Measurements from ENCODE around the gene KHK. TPM values are rescaled to one million over a fixed set of nuclear protein-coding genes. Genes with fewer than 3 reads are reported as not detected.

The KHK gene
- 0.89 and 3.5 TPM in 2 replicates for total RNA-seq

DNA sequence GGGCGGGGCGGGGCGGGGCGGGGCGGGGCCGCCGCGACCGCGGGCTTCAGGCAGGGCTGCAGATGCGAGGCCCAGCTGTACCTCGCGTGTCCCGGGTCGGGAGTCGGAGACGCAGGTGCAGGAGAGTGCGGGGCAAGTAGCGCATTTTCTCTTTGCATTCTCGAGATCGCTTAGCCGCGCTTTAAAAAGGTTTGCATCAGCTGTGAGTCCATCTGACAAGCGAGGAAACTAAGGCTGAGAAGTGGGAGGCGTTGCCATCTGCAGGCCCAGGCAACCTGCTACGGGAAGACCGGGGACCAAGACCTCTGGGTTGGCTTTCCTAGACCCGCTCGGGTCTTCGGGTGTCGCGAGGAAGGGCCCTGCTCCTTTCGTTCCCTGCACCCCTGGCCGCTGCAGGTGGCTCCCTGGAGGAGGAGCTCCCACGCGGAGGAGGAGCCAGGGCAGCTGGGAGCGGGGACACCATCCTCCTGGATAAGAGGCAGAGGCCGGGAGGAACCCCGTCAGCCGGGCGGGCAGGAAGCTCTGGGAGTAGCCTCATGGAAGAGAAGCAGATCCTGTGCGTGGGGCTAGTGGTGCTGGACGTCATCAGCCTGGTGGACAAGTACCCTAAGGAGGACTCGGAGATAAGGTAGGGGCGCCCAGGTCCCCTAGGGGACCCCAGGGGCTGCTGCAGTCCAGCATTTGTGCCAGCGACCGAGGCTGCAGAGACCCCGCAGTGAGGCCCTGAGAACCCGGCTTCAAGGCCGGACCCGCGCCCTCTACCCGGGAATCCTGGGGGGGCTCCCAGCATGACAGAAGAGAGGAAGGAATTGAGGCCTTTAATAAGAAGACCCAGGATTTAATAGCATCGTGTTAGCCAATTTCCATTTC is at the start of gene KHK:
Gene KHK, plus strand, starts transcription at position 49 of the 870 bp plus-strand sequence. Its CDS starts 488 bp downstream, at position 537.

DNA sequence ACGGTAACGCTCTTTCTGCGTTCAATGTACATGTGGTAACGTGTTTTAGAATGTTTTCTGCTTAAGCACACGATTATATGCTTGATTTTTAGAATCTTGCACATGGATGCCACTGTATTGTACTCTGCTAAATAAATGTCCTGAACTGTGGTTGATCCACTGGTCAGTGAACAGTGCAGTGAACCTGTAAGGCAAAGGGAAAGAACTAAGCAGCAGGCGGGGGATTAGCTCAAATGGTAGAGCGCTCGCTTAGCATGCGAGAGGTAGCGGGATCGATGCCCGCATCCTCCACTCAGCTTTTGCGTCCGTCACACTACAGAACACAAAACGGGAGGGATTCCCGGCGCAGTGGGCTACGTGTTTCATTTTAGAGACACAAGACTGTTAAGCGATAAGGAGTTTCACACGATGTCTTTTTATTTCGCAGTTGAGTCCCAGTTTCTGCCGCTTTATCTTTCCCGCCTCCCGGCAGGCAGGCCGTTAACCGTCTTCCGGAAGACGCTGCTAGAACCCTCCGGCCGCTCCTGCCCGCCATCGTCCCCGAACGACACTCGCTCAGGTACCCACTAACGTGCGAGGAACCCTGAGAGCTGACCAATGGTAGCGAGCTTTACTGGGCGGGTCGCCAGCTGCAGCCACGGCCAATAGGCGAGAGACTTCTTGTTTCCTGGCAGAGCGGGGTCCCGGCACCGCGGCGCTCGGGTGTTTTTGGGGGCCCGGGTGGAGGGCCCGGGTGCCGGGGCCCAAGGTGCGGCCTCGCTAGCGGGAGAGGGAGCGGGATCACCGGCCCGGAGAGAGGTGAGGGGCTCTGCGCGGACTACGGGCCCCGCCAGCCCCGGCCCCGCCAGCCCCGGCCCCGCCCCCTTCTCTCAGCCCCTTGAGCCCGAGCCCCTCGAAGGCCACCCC is 35.3 kb upstream of the KHK start, which contains the start of gene AGBL5:
Gene AGBL5, plus strand, starts transcription at position 673 of the 906 bp plus-strand sequence. CDS start 1,291 bp downstream, outside the sequence.

DNA sequence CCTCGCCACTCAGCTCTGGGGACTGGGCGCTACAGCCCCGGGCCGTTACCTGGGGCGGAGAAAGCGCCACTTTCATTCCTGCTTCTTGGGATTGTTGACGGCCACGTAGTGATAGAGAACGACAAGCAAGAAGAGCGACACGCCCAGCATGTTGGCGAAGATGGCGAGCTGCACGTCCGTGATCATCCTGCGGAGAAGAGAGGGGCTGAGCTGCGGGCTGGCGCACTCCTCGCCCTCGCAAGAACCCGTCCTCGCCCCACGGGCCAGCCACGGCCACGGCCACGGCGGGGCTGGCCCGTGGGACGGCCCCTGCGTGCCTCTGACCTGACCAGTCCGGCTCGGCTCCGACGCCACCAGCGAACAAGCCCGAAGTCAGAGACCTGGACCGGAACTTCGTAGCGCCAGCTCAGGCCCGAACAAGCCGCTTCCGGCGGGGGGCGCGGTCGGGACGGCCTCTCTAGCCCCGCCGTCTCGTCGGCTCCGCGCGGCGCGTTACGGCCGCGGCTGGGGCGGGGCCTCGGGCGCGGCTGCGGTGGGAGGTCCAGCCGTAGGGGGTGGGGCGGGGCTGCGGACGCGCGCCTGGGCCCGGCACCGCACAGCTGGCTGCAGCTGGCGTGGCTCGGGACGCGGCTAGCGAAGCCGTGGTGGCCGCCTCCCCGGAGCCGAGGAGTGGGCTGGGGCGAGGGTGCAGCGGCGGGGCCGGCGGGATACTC is 15.1 kb upstream of the KHK start, which contains the start of gene OST4:
Gene OST4, minus strand, starts transcription at position 378 of the 713 bp plus-strand sequence.

DNA sequence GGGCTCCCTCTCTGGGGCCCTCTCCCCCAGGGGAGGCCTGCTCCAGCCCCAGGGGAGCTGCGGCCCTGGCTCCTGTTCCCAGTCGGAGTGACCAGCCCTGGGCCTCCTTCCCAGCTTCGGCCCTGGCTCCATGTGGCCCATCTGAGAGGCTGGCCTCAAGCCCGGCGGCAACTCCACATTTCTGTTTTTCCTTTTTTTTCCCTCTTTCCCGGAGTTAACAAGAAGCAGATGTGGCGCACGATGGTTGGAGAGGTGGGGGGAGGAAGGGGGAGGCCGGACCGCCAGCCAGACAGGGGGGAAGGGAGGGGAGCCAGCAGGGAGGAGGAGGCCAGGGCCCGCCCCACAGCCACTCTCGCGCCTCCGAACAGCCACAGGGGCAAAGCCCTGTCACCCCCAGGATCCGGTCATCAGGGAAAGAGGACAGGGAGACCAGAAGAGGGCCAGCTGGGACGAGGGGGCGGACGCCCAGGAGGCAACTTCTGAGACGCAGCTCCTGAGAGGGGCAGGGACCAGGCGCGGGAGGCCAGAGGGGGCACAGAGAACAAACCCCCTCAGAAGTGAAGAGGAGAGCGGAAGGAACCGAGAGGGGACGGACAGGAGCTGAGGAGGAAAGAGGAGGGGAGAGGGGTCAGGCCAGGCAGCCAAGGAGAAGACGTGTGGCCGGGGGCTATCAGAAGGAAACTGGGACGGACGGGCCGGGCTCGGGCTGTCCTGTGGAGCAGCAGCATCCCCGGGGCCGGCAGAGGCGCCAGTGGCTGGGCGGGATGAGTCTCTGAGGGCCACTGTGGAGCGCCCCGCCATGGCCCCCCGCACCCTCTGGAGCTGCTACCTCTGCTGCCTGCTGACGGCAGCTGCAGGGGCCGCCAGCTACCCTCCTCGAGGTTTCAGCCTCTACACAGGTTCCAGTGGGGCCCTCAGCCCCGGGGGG is 8.0 kb upstream of the KHK start, which contains the start of gene EMILIN1:
Gene EMILIN1, plus strand, starts transcription at position 349 of the 928 bp plus-strand sequence. Its CDS starts 451 bp downstream, at position 800.

DNA sequence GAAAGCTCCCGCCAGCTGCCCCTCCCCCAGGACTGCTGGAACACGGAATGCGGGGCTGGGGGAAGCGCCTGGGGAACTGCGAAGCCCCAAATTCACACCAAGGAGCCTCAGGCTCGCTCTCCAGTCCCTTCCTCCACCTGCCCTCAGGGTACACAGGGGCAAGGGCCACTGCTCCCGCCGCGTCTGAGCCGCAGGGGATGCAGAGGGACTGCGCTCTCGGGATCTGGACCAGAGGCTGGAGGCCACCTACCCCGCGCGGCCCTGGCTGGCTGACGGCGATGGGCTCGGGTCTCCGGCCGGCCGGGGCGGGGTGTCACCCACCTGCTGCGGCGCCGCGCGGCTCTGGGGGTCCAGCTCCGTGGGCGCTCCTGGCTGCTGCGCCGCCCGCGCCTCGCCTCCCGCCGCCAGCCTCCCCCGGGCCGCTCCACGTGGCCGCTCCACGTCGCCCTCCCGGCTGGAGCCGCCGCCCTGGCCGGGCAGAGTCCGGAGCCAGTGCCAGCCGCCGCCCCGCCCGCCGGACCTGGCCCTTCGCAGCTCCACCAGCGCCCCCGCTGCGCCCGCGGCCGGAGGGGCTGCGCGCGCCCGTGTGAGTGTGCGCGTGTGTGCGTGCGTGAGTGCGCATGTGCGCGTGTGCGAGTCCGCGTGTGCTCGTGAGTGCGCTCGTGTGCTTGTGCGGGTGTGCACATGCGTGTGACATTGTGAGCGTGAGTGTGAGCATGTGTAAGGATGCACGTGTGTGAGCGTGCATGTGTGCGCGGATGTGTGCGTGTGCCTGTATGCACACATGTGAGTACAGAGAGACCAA is 32.2 kb downstream of the KHK start, which contains the start of gene CGREF1:
Gene CGREF1, minus strand, starts transcription at position 604 of the 805 bp plus-strand sequence. CDS start 14,762 bp downstream, outside the sequence.

DNA sequence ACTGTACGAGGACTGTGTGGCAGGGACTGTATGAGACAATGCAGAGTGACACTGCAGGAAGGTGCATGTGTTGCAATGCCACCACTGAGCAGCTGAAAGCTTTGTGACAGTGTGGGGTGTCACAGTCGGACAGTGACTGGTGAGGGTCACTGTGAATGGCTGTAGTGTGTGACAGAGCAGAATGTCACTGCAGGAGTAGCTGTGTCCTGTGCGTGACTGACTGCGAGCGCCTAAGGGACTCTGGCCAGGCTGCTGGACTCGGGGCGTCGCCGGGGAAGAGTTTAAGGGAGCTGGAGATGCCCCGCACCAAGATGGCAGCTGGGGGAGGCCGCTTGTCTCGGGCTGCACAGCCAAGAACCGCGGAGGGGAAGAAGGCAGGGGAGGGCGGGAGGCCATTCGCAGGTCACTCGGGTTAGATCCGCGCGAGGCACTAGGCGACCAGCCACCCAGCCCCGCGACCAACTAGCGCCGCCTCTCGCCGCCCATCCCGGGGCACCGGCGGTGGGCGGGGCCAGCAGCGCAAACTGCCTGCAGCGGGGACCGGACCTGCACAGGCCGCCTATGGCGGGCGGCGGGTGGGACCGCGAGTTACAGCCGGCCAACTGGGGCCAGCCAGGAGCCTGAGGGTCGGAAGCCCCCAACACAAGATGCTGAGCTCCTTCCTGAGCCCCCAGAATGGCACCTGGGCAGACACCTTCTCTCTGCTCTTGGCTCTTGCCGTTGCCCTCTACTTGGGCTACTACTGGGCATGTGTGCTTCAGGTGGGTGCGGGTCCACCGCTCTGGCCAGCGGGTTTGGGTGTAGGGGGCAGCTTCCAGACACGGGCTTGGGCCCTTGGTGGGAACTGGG is 37.0 kb downstream of the KHK start, which contains the start of gene ABHD1:
Gene ABHD1, plus strand, starts transcription at position 514 of the 849 bp plus-strand sequence. Its CDS starts 134 bp downstream, at position 648.

DNA sequence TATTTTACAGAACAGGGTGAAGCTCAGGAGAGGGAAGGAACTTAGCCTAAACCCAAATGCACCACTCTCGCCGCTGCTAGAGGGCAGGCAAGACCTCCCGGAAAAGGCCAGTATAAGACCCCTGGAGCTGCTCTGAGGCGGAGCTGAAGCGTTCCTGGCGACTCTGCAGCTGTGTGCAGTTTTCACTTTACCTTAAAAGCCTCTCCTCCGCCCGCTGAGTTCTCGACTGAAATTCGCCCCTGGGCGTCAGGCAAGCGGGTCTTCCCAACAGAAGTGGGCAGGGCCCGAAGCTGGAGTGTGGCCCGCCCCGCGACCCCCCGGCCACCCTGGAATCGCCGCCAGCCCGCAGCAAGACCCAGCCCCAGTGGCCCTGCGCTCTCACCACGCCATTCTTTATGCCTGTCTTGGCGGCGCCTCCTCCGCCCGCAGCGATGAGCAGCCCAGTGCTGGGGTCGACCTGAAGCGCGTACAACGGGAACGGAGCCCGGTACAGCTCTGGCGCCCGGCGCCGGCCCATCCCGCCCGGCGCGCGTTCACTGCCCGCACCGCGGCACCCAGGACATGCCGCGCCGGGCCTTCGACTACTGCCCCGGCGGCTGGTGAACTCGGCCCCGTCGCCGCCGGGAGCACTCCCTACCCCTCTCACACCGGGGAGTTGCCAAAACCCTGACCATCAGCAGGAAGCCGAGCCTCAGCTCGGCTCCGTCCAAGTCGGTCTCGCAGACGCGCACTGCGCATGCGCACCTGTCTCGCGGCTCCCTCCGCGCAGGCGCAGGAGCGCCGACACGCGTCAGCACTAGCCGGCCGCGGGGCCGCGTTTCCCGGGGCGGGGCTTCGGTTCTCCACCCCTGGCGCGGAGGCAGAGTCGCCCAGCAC is 47.6 kb downstream of the KHK start, which contains the start of gene PREB:
Gene PREB, minus strand, starts transcription at position 732 of the 876 bp plus-strand sequence. Its CDS starts 215 bp downstream, at position 517.

DNA sequence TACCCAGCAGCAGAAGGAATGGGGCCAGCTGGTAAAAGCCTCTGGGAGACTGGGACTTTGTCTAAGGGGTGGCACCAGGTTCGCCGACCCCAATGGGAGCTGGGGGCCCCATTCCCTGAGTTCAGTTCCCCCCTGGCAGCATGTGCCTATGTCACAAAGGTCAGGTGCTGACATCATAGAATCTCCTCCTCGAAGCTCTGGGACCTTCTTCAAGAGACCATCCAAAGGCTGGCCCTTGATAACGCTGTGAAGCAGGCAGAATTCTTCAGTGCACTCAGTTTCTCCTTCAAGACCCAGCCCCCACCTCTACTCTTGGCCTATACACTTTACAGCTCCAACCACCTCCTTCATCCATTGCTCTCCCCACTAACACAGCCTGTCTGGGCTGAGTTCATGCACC is 52.7 kb downstream of the KHK start, which contains the start of gene PRR30:
Gene PRR30, minus strand, starts transcription at position 101 of the 400 bp plus-strand sequence. CDS start 1,081 bp downstream, outside the sequence.

DNA sequence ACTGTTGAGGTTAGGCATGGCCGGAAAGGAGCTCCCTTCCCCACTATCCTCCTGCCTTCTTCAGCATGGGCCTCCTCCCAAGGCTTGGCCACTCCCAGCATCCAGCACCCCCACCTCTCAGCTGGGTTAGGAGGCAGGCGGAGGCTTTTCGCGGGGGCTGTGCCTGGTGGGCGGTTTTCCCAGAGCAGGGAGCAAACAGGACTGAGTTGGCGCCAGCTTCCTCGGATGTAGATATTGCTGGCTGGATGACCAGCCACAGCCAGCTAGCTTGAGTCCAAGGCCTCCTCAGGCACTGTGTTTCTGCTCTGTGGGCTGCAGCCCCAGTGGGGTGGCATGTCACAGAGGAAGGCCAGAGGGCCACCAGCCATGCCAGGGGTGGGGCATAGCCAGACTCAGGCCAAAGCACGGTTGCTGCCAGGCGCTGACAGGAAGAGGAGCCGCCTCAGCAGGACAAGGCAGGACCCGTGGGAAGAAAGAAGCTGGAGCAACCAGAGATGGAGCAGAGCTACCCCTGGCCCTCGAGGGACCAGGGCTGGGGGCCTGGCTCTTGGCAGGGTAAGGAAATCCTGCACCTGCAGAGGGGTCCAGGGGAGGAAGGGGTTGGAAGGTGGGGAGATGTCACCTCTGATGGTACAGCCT is 62.3 kb downstream of the KHK start, which contains the start of gene TCF23:
Gene TCF23, plus strand, starts transcription at position 204 of the 639 bp plus-strand sequence. Its CDS starts 130 bp downstream, at position 334.

Other genes with a start within 250 kb of the KHK start
- gene DPYSL5, start 238.6 kb upstream of the KHK start, total RNA-seq = under 0.01 TPM in 1 of 2 replicates, not detected in the other
- 4.3 and 6.2 TPM in 2 replicates for gene MAPRE3, start 116.1 kb upstream of the KHK start, total RNA-seq
- gene TMEM214, start 53.8 kb upstream of the KHK start, total RNA-seq = 61.7 and 62.7 TPM in 2 replicates
- 25.9 and 31.5 TPM in 2 replicates for gene AGBL5, start 35.1 kb upstream of the KHK start, total RNA-seq
- 530 and 553 TPM in 2 replicates for gene OST4, start 15.1 kb upstream of the KHK start, total RNA-seq
- 397 and 406 TPM in 2 replicates for gene EMILIN1, start 8.2 kb upstream of the KHK start, total RNA-seq
- gene CGREF1, start 32.4 kb downstream of the KHK start, total RNA-seq = 0.29 and 1.8 TPM in 2 replicates
- not detected in 2 replicates for gene ABHD1, start 37.0 kb downstream of the KHK start, total RNA-seq
- 49.8 and 70.1 TPM in 2 replicates for gene PREB, start 47.9 kb downstream of the KHK start, total RNA-seq
- not detected in 2 replicates for gene PRR30, start 52.6 kb downstream of the KHK start, total RNA-seq
- gene TCF23, start 62.2 kb downstream of the KHK start, total RNA-seq = not detected in 2 replicates
- gene ATRAID, start 125.3 kb downstream of the KHK start, total RNA-seq = 246 and 294 TPM in 2 replicates
- gene SLC5A6, start 125.5 kb downstream of the KHK start, total RNA-seq = 21.0 and 24.8 TPM in 2 replicates
- gene CAD, start 130.6 kb downstream of the KHK start, total RNA-seq = 41.5 and 65.4 TPM in 2 replicates
- not detected in 2 replicates for gene SLC30A3, start 176.3 kb downstream of the KHK start, total RNA-seq
- not detected in 2 replicates for gene DNAJC5G, start 188.7 kb downstream of the KHK start, total RNA-seq
- gene TRIM54, start 195.7 kb downstream of the KHK start, total RNA-seq = under 0.01 TPM in 1 of 2 replicates, not detected in the other
- not detected in 2 replicates for gene UCN, start 221.7 kb downstream of the KHK start, total RNA-seq
- gene MPV17, start 236.3 kb downstream of the KHK start, total RNA-seq = 134 TPM in 2 replicates

Measured in myometrial cell (primary cell).